Measurements from ENCODE around the gene NUP205.

NUP205 gene

GRCh38 chr7:135659159-135659846 lies 101.6 kb downstream of the NUP205 start:
- no peak for TF ChIP-seq CTCF (IDR thresholded peaks at IDR 0.05; ENCODE audit: low read depth, low read length)
- no peak for DNase-seq (ENCODE audit: extremely low read depth, low read depth)

DNA sequence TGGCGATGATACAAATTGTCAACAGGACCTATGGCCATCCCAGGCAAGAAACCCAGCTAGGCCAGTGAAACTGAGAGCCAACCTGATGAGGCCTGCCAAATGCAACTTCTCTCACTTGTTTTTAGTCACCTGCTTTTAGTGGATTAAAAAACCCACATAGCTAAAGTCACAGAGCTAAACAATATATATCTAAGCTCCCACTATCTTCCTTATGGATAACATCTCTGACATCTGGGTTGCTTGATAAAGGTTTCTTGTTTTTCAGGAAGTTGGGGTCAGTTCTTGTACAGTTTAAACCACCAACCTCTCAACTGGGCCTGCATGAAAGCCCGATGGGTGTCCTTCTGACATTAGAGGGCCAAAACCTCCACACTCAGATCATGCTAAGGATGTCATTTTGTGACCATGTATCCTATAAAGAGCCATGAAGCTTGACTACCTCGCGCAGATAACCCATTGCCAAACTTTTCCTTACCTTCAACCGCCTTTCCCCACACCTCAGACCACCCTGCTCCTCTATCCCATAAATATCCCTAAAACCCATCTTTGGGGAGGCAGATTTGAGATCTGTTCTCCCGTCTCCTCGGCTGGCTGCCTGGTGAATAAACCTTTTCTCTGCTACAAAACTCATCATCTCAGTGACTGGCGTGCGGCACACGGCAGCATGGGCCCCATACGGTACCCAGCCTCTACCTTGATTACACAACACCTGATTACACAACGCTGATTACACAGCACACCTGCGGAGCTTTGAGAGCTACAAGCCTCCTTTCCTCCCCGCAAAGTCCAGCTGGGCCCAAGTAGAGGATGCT lies 103.8 kb downstream of the NUP205 start:
- no peak for TF ChIP-seq CTCF (IDR thresholded peaks at IDR 0.05; ENCODE audit: low read depth, low read length)
- DNase-seq (ENCODE audit: extremely low read depth, low read depth): no peak

DNA sequence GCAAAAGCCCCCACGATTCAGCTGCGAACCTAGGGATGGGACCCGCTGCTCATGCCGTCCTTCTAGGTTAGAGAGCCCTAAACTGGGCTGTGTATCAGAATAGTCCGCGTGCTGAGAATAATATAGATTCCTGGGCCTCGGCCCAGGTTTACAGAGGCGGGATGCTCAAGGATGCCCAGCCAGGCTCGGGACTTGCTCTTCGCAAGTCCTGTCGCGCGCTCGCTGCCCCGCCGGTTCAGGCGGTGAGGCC lies 104.3 kb downstream of the NUP205 start:
- TF ChIP-seq CTCF (IDR thresholded peaks at IDR 0.05; ENCODE audit: low read depth, low read length): no peak

DNA sequence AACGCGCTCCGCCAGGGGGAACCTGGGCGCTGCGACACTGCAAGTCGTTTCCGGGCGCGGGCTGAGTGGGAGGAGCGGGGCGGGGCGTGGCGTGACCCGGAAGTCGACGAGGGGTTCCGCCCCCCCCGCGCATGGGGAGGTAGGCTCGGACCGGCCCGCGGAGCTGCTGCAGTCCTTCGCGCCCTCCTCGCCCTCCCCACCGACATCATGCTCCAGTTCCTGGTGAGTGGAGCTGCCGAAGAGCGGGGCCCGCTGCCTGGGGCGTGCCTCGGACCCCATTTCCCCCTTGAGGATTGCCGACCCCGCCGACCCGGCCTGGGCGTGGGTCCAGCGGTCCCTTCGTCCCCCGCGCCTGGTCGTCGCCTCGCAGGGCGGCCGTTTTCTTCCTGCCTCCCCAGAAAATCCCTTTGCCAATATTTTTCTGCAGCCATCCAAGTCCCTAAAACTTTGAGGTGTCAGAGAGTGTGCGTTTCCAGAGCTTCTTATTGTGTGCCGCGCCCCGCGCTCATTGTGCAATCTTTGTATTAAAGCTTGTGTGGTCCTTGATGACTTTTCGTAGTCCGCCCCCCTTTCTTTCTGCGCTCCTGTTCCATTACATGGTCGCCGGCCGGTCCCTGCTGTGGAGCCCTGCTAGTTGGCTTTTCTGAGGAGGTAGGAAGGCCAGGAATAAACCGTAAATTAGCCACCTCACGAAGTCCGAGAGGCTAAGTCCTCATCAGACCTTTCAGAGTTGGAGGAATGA lies 104.8 kb downstream of the NUP205 start, which contains the start of gene STMP1:
STMP1 (plus strand) TSS at position 142 of the 742 bp plus-strand sequence.
- peak; percentile 67 for TF ChIP-seq CTCF (IDR thresholded peaks at IDR 0.05; ENCODE audit: low read depth, low read length)
- DNase-seq (ENCODE audit: extremely low read depth, low read depth): peak; percentile 90

More for the DNA sequence above, 104.3 kb downstream of the NUP205 start:
- DNase-seq (ENCODE audit: extremely low read depth, low read depth): no peak

- DNase-seq (ENCODE audit: extremely low read depth, low read depth): no peak
- no peak for TF ChIP-seq CTCF (IDR thresholded peaks at IDR 0.05; ENCODE audit: low read depth, low read length)
Observed at GRCh38 chr7:135664046-135664589, 106.4 kb downstream of the NUP205 start.

GRCh38 chr7:135665042-135665441 lies 107.3 kb downstream of the NUP205 start:
- no peak for DNase-seq (ENCODE audit: extremely low read depth, low read depth)
- no peak for TF ChIP-seq CTCF (IDR thresholded peaks at IDR 0.05; ENCODE audit: low read depth, low read length)
